BE2C (cell line): ENCODE results near the gene TENM4.

Source experiments
- DNase-seq: peaks from one replicate; pipeline ENCODE4 v3.0.0-alpha.2; 2020
- H3K27me3 ChIP-seq: fragments of 250-450 bp; sonication (Bioruptor Pico); 2 replicates; pipeline ENCODE4 v1.5.1; 2020; ENCODE audit warnings: mild to moderate bottlenecking
- H3K36me3 ChIP-seq: fragments of 250-450 bp; sonication (Bioruptor Pico); 2 replicates; pipeline ENCODE4 v1.5.1; 2020; ENCODE audit warnings: mild to moderate bottlenecking
- H3K4me1 ChIP-seq: fragments of 250-450 bp; sonication (Bioruptor Pico); 2 replicates; pipeline ENCODE4 v1.5.1; 2020
- H3K4me3 ChIP-seq: 2 replicates; pipeline ENCODE4 v1.5.1; 2011; ENCODE audit warnings: low read depth, low read length
- H3K9me3 ChIP-seq: fragments of 250-450 bp; sonication (Bioruptor Pico); 2 replicates; pipeline ENCODE4 v1.5.1; 2020
- CTCF ChIP-seq: IDR thresholded peaks from 2 replicates; pipeline ENCODE4 v1.5.1; 2012; ENCODE audit warnings: mild to moderate bottlenecking, low read depth, low read length

Gene TENM4

GRCh38 chr11:78633516-78634310 lies 807.1 kb downstream of the TENM4 start:
- H3K4me3 ChIP-seq: no peak overlapping the region
- H3K36me3 ChIP-seq: no peaks in the 10 kb centered on the region
- no peak for DNase-seq
- H3K27me3 ChIP-seq: no peaks in the 10 kb centered on the region
- no peak for TF ChIP-seq CTCF
- H3K9me3 ChIP-seq: peaks cover 4% of the 10 kb centered on the region; the same call in 1 of the 2 replicates
- H3K4me1 ChIP-seq: no peaks in the 10 kb centered on the region

- TF ChIP-seq CTCF: peak; percentile 44
- Histone ChIP-seq H3K4me3 (no peak overlapping the region), H3K4me1 (no peaks in the 10 kb centered on the region), H3K36me3 (no peaks in the 10 kb centered on the region), H3K9me3 (peaks cover 4% of the 10 kb centered on the region; the same call in 1 of the 2 replicates), H3K27me3 (no peaks in the 10 kb centered on the region)
- no peak for DNase-seq
Observed at GRCh38 chr11:78630561-78631303, 810.1 kb downstream of the TENM4 start.

- H3K4me1 ChIP-seq: no peaks in the 10 kb centered on the region
- no peak for TF ChIP-seq CTCF
- H3K27me3 ChIP-seq: no peaks in the 10 kb centered on the region
- H3K4me3 ChIP-seq: no peak overlapping the region
- H3K9me3 ChIP-seq: peaks cover 4% of the 10 kb centered on the region; the same call in 1 of the 2 replicates
- H3K36me3 ChIP-seq: no peaks in the 10 kb centered on the region
- no peak for DNase-seq
Observed at GRCh38 chr11:78630155-78630554, 810.7 kb downstream of the TENM4 start.

GRCh38 chr11:78622666-78623065 lies 818.2 kb downstream of the TENM4 start:
- H3K27me3 ChIP-seq: no peaks in the 10 kb centered on the region
- H3K4me1 ChIP-seq: no peaks in the 10 kb centered on the region
- no peaks in the 10 kb centered on the region for H3K36me3 ChIP-seq
- no peak for TF ChIP-seq CTCF
- no peak for DNase-seq
- no peaks in the 10 kb centered on the region; the same call in 1 of the 2 replicates for H3K9me3 ChIP-seq
- H3K4me3 ChIP-seq: no peak overlapping the region

- no peak for TF ChIP-seq CTCF
- Histone ChIP-seq H3K4me1 (no peaks in the 10 kb centered on the region), H3K4me3 (no peak overlapping the region), H3K9me3 (no peaks in the 10 kb centered on the region; the same call in 1 of the 2 replicates), H3K27me3 (no peaks in the 10 kb centered on the region), H3K36me3 (no peaks in the 10 kb centered on the region)
- DNase-seq: no peak
Observed at GRCh38 chr11:78620159-78620558, 820.7 kb downstream of the TENM4 start.
